SK-N-SH (cell line): ENCODE data around the gene CHID1. TPM values are rescaled to one million over a fixed set of nuclear protein-coding genes. Genes with fewer than 3 reads are reported as not detected.

Source experiments
- CTCF ChIA-PET: fragments of 300-600, 350-600 bp; formaldehyde crosslinking; extraction: SDS; loops from one replicate; lab custom pipeline; 2021; lab: Yijun Ruan, JAX
- POLR2A ChIA-PET: fragments of 350-600 bp; sonication (Branson Sonifier 250); formaldehyde crosslinking; extraction: SDS; loops from one replicate; lab custom pipeline; 2020; ENCODE audit warnings: antibody characterized with exemption, inconsistent platforms; lab: Yijun Ruan, JAX
- DNase-seq: peaks from one replicate; pipeline ENCODE4 v3.0.0; 2012
- H2AFZ ChIP-seq: fragments of 200-600 bp; sonication (generic); 2 replicates; pipeline ENCODE4 v1.8.1; 2016; ENCODE audit warnings: antibody characterized with exemption, mild to moderate bottlenecking, low read depth
- H3F3A ChIP-seq: fragments of 200-600 bp; sonication (generic); replicated peaks from 2 replicates; pipeline ENCODE3; 2016; ENCODE audit warnings: antibody characterized with exemption, mild to moderate bottlenecking; ENCODE audit not compliant: insufficient read depth
- H3K27ac ChIP-seq, 2 experiments: fragments of 200-500 bp in 1 of 2; fragments of 200-600 bp in 1 of 2; sonication (Bioruptor generic) in 1 of 2; sonication (generic), shearing (Covaris generic) in 1 of 2; 2 replicates each; pipeline versions ENCODE4 v1.5.1 to v1.6.1; 2014 to 2016; ENCODE audit warnings: low read depth in 2 of 2, inconsistent platforms in 1 of 2, low read length in 1 of 2, mild to moderate bottlenecking in 1 of 2, mixed read lengths in 1 of 2
- H3K27me3 ChIP-seq: fragments of 200-600 bp; sonication (generic), shearing (Covaris generic); 2 replicates; pipeline ENCODE4 v1.6.1; 2016; ENCODE audit warnings: mixed run types; ENCODE audit not compliant: insufficient read depth
- H3K36me3 ChIP-seq, 2 experiments: fragments of 200-500 bp in 1 of 2; fragments of 200-600 bp in 1 of 2; sonication (Bioruptor generic) in 1 of 2; sonication (generic) in 1 of 2; replicated peaks in 1 of 2; 2 replicates each; pipeline versions ENCODE3 to v1.5.1; 2014 to 2016; ENCODE audit warnings: low read length in 1 of 2, mild to moderate bottlenecking in 1 of 2; ENCODE audit not compliant: insufficient read depth in 2 of 2, control insufficient read depth in 1 of 2
- H3K4me1 ChIP-seq, 2 experiments: fragments of 200-500 bp in 1 of 2; fragments of 200-600 bp in 1 of 2; sonication (Bioruptor generic) in 1 of 2; sonication (generic), shearing (Covaris generic) in 1 of 2; 2 replicates each; pipeline versions ENCODE4 v1.5.1 to v1.6.1; 2014 to 2016; ENCODE audit warnings: low read depth in 1 of 2, low read length in 1 of 2, mixed run types in 1 of 2; ENCODE audit not compliant: insufficient read depth in 2 of 2, control insufficient read depth in 1 of 2
- H3K4me2 ChIP-seq: fragments of 200-600 bp; sonication (generic), shearing (Covaris generic); 2 replicates; pipeline ENCODE4 v1.6.1; 2017; ENCODE audit warnings: mixed run types
- H3K4me3 ChIP-seq, 2 experiments: fragments of 200-500 bp in 1 of 2; fragments of 200-600 bp in 1 of 2; sonication (Bioruptor generic) in 1 of 2; sonication (generic), shearing (Covaris generic) in 1 of 2; 2 replicates each; pipeline versions ENCODE4 v1.5.1 to v1.8.1; 2014 to 2016; ENCODE audit warnings: low read depth in 2 of 2, inconsistent platforms in 1 of 2, low read length in 1 of 2, mild to moderate bottlenecking in 1 of 2, mixed read lengths in 1 of 2, moderate library complexity in 1 of 2
- H3K79me2 ChIP-seq: fragments of 200-600 bp; sonication (generic); 2 replicates; pipeline ENCODE4 v1.8.1; 2017; ENCODE audit warnings: mild to moderate bottlenecking; ENCODE audit not compliant: insufficient read depth
- H3K9ac ChIP-seq: fragments of 200-600 bp; sonication (generic); 2 replicates; pipeline ENCODE4 v1.6.1; 2017; ENCODE audit warnings: mixed run types
- H3K9me2 ChIP-seq: fragments of 200-600 bp; sonication (generic); 2 replicates; pipeline ENCODE4 v1.6.1; 2017; ENCODE audit warnings: mixed run types
- H3K9me3 ChIP-seq: fragments of 200-600 bp; sonication (generic); 2 replicates; pipeline ENCODE4 v1.6.1; 2017; ENCODE audit warnings: mixed run types, mild to moderate bottlenecking, moderate library complexity
- H4K20me1 ChIP-seq: fragments of 200-600 bp; sonication (generic); 2 replicates; pipeline ENCODE4 v1.6.1; 2017; ENCODE audit warnings: mild to moderate bottlenecking, mixed run types; ENCODE audit not compliant: insufficient read depth
- FOXM1 ChIP-seq: IDR thresholded peaks from 2 replicates; pipeline ENCODE4 v1.4.0; 2012; ENCODE audit warnings: low read depth, mild to moderate bottlenecking
- GATA2 ChIP-seq: sonication (generic); formaldehyde crosslinking; IDR thresholded peaks from 2 replicates; pipeline ENCODE4 v1.5.0; 2020; ENCODE audit warnings: mild to moderate bottlenecking, missing genetic modification reagents
- RCOR1 ChIP-seq: fragments of 150-350 bp; IDR thresholded peaks from 2 replicates; pipeline ENCODE4 v1.6.1; 2017; ENCODE audit warnings: antibody characterized with exemption, low read length
- SIN3A ChIP-seq: IDR thresholded peaks from 2 replicates; pipeline ENCODE4 v1.6.1; 2012; ENCODE audit warnings: low read depth, mild to moderate bottlenecking, low read length, moderate library complexity, borderline replicate concordance
- WGBS: methylation state at CpG from one replicate; pipeline ENCODE4 v1.1.6; 2017; ENCODE audit warnings: low lambda C conversion rate; 5-methylcytosine and 5-hydroxymethylcytosine counted together
- polyA plus RNA-seq, 3 experiments: library from polyadenylated mRNA; depleted of rRNA; stranded (reverse); fragments of >200 nt; gene quantifications; 2 replicates each; pipeline ENCODE4 v1.2.3, GENCODE V29; 2012
- TF ChIP-seq, protein P1 (sequence below): IDR thresholded peaks from 2 replicates; pipeline ENCODE4 v1.4.0; 2012; ENCODE audit warnings: low read depth, borderline replicate concordance
- TF ChIP-seq, protein P2 (sequence below): IDR thresholded peaks from 2 replicates; pipeline ENCODE4; 2012
- TF ChIP-seq, protein P3 (sequence below): IDR thresholded peaks from 2 replicates; pipeline ENCODE4 v1.4.0; 2012; ENCODE audit warnings: low read depth, borderline replicate concordance

CHID1 gene
- polyA plus RNA-seq, 1 of the 3 experiments (the other 2 are of a cell fraction), result 231 TPM

DNA sequence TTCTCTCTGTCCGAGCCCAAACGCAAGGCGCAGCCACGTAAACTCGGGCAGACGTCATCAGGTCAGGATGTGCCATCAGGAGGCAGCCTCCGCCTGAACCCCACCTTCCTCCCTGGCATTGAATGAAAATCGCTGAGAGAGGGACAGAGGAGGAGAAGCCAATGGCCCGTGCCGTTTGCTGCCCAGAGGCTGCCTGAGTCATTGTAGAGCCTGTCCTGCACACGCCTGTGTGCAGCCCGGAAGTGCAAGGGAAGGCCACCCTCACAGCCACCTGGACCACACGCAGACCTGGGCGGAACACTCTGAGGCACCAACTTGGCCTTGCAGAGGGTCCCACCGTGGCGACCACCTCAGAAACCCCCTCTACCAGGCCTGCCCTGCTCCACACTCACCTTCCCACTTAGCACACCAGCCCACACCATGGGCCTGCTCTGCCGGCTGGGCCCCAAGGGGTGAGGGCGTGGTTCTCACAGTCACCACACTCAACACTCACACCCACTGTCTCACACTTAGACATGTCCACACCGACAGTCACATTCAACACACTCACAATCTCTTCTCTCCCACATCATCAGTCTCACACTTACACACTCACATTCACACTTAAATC, 9.1 kb downstream of the CHID1 start:
- Histone ChIP-seq H3K79me2 (peaks cover 6% of the 10 kb centered on the region; the same call in 1 of the 2 replicates), H3K9ac (no peak overlapping the region), H4K20me1 (no peaks in the 10 kb centered on the region), H3K36me3 (peaks cover 5 to 59% of the 10 kb centered on the region in 2 experiments), H3K9me3 (no peaks in the 10 kb centered on the region), H3K4me1 (no peaks in the 10 kb centered on the region), H3K9me2 (no peaks in the 10 kb centered on the region), H3K4me2 (no peak overlapping the region), H2AFZ (no peak overlapping the region), H3K4me3 (no peak overlapping the region), H3K27ac (no peak overlapping the region), H3F3A (no peaks in the 10 kb centered on the region), H3K27me3 (no peaks in the 10 kb centered on the region)
- CTCF ChIA-PET, result no interaction called here
- no peak for DNase-seq
- TF ChIP-seq, protein P1, sequence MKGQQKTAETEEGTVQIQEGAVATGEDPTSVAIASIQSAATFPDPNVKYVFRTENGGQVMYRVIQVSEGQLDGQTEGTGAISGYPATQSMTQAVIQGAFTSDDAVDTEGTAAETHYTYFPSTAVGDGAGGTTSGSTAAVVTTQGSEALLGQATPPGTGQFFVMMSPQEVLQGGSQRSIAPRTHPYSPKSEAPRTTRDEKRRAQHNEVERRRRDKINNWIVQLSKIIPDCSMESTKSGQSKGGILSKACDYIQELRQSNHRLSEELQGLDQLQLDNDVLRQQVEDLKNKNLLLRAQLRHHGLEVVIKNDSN, result no peak
- TF ChIP-seq GATA2 (no peak), RCOR1 (no peak), SIN3A (no peak)
- TF ChIP-seq, protein P2, sequence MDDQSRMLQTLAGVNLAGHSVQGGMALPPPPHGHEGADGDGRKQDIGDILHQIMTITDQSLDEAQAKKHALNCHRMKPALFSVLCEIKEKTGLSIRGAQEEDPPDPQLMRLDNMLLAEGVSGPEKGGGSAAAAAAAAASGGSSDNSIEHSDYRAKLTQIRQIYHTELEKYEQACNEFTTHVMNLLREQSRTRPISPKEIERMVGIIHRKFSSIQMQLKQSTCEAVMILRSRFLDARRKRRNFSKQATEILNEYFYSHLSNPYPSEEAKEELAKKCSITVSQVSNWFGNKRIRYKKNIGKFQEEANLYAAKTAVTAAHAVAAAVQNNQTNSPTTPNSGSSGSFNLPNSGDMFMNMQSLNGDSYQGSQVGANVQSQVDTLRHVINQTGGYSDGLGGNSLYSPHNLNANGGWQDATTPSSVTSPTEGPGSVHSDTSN, result no peak
- POLR2A ChIA-PET, result no interaction called here
- 88% methylated on average over 18 of the region's 19 CpGs for WGBS

DNA sequence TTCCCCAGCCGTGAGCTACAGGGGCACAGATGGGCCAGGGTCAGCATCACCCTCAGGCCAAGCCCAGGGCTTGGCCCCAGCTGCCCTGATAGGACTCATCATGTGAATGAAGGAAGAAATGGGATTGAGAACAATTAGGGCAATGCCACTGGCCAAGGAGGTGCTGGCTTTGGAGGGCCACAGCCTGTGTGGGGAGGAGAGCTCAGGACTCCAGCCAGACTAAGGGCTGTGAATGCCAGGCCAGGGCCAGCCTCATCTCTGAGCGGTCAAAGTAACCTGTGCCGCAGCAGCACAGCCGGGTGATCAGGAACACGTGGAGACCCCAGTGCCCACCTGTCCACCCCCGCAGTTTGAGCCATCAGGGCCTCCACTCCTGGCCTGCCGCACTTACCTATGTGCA, 10.1 kb downstream of the CHID1 start:
- POLR2A ChIA-PET, result no interaction called here
- Histone ChIP-seq H2AFZ (no peak overlapping the region), H3F3A (no peaks in the 10 kb centered on the region), H4K20me1 (no peaks in the 10 kb centered on the region), H3K27me3 (no peaks in the 10 kb centered on the region), H3K9me3 (no peaks in the 10 kb centered on the region), H3K4me3 (no peak overlapping the region), H3K36me3 (peaks cover 0 to 59% of the 10 kb centered on the region in 2 experiments), H3K9ac (no peak overlapping the region), H3K4me2 (no peak overlapping the region), H3K4me1 (no peaks in the 10 kb centered on the region), H3K9me2 (no peaks in the 10 kb centered on the region), H3K27ac (no peak overlapping the region), H3K79me2 (no peaks in the 10 kb centered on the region; the same call in 1 of the 2 replicates)
- CTCF ChIA-PET, result no interaction called here
- no peak for DNase-seq
- 86% methylated on average over 1 of the region's 7 CpGs for WGBS
- TF ChIP-seq, protein P3, sequence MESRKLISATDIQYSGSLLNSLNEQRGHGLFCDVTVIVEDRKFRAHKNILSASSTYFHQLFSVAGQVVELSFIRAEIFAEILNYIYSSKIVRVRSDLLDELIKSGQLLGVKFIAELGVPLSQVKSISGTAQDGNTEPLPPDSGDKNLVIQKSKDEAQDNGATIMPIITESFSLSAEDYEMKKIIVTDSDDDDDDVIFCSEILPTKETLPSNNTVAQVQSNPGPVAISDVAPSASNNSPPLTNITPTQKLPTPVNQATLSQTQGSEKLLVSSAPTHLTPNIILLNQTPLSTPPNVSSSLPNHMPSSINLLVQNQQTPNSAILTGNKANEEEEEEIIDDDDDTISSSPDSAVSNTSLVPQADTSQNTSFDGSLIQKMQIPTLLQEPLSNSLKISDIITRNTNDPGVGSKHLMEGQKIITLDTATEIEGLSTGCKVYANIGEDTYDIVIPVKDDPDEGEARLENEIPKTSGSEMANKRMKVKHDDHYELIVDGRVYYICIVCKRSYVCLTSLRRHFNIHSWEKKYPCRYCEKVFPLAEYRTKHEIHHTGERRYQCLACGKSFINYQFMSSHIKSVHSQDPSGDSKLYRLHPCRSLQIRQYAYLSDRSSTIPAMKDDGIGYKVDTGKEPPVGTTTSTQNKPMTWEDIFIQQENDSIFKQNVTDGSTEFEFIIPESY, result no peak
- TF ChIP-seq FOXM1, result no peak
